Ecto neural progenitor cell (in vitro differentiated cells): ENCODE results near the gene EML4.
"Not testable (repeated sequence)": the region's sequence is repeated elsewhere in the genome, so short reads cannot be mapped to it uniquely, and the experiment has no call there.

Experiments used
- DNase-seq: peaks from one replicate; pipeline ENCODE4 v3.0.0-alpha.2; 2018; ENCODE audit warnings: low spot score

Gene EML4

GRCh38 chr2:42172020-42172419 lies 2.9 kb downstream of the EML4 start:
- DNase-seq, result no peak

- no peak for DNase-seq
Measured at GRCh38 chr2:42172566-42172965, 3.4 kb downstream of the EML4 start.

GRCh38 chr2:42173467-42173866 lies 4.3 kb downstream of the EML4 start:
- not testable (repeated sequence) for DNase-seq

GRCh38 chr2:42176992-42177738 lies 8.0 kb downstream of the EML4 start:
- no peak for DNase-seq

GRCh38 chr2:42178335-42178734 lies 9.2 kb downstream of the EML4 start:
- DNase-seq, result no peak

GRCh38 chr2:42180300-42180699 lies 11.1 kb downstream of the EML4 start:
- no peak for DNase-seq

- DNase-seq, result no peak
Measured at GRCh38 chr2:42182654-42183308, 13.6 kb downstream of the EML4 start.

GRCh38 chr2:42183775-42184174 lies 14.6 kb downstream of the EML4 start:
- DNase-seq, result no peak

GRCh38 chr2:42184346-42184745 lies 15.2 kb downstream of the EML4 start:
- no peak for DNase-seq

- no peak for DNase-seq
Measured at GRCh38 chr2:42185220-42185921, 16.2 kb downstream of the EML4 start.

- no peak for DNase-seq
Measured at GRCh38 chr2:42186366-42186765, 17.2 kb downstream of the EML4 start.

- DNase-seq, result no peak
Measured at GRCh38 chr2:42186945-42187632, 17.9 kb downstream of the EML4 start.

- DNase-seq, result no peak
Measured at GRCh38 chr2:42187886-42188285, 18.7 kb downstream of the EML4 start.

- DNase-seq, result no peak
Measured at GRCh38 chr2:42189235-42189566, 20.0 kb downstream of the EML4 start.

- DNase-seq, result no peak
Measured at GRCh38 chr2:42190191-42190590, 21.0 kb downstream of the EML4 start.

GRCh38 chr2:42191285-42192009 lies 22.3 kb downstream of the EML4 start:
- DNase-seq, result no peak

- no peak for DNase-seq
Measured at GRCh38 chr2:42192010-42192373, 22.8 kb downstream of the EML4 start.

GRCh38 chr2:42192652-42193566 lies 23.8 kb downstream of the EML4 start:
- no peak for DNase-seq

GRCh38 chr2:42193722-42194187 lies 24.6 kb downstream of the EML4 start:
- DNase-seq, result no peak

GRCh38 chr2:42194428-42194827 lies 25.3 kb downstream of the EML4 start:
- DNase-seq, result no peak

GRCh38 chr2:42195559-42195958 lies 26.4 kb downstream of the EML4 start:
- no peak for DNase-seq
